ENCODE measurements around the gene TMPRSS6.
A peak's percentile ranks its signal among the peaks of the same experiment; 100 is the strongest.

TMPRSS6 gene

DNA sequence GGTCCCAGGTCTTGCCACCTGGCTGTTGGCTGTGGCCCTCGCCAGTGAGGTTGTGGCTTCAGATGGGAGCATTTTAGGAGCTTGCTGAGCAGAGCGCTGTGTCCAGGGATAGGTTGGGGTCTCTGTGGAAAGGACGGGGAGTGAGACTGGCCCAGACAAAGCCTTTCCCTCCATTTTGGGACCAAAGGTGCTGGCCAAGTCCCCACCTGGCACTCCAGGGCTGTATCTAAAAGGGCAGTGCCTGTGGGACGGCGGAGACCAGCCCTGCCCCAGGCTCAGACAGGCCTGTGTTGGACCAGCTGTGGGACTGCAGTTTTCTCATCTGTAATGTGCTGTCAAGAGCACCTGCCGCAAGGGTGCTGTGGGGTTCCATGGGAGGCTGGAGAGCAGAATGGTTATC is 62.9 kb downstream of the TMPRSS6 start:
- no peak for DNase-seq

- DNase-seq = no peak
Observed at GRCh38 chr22:37045958-37046357, 63.6 kb downstream of the TMPRSS6 start.

DNA sequence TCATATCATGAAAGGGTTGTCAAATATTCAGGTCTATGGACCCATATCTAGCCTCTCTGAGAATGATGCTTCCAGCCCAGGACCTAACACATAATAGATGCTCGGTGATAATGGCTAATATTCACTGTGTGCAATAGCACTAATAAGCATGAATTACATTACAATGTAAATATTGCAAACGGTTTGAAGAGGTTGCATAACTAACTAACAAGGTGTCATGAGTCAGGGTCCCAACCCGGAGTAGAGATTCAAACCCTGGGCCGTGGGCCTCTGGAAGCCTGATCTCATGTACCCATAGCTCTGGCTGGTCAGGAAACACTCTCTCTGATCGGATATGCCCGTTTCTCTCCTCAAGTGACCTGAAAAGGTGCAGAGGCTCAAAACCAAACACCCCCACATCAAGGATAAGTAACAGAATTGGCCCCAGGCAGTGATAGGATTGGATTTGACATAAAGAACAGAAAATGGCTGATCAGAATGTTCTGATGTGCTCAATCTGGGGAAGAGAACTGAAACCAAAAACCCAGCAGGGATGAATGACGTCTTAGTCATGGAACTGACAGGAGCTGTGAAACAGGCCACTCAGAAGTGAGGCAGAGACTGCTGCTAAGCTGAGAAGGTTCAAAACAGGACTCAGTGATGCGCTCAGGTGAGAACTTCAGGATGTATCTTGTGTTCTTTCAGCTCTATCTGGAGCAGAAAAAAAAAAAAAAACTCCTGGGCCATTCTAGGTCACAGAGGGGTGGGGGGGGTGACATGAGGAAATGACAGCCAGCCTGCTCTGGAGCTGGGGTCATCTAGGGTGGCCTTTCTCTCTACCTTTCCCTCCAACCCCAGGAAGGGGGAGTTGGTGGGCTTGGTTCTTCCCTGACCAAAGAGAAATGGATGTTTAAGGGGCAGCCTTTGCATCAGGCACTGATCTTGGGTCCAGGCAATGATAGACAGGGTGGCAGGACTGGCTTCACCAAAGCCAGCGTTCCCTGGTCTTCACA is 64.6 kb downstream of the TMPRSS6 start:
- no peak for DNase-seq

GRCh38 chr22:37043828-37044538 is 65.5 kb downstream of the TMPRSS6 start:
- DNase-seq = peak; percentile 64

- no peak for DNase-seq
Observed at GRCh38 chr22:37043209-37043827, 66.2 kb downstream of the TMPRSS6 start.

DNA sequence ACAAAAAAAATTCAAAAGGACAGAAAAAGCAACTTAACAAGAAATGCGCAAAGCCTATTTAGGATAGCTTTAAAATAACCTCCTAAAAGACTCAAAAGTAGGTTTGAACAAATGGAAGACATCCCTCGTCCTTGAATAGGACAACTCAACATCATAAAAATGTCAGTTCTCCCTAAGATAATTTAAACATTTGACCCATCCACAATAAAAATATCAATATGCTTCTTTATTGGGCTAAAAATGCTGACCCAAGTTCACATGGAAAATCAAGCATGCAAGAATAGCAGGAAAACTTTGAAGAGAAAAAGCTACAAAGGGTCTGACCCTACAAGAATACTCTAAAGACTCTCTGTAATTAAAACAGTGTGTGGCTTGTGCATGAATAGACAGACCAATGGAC is 70.0 kb downstream of the TMPRSS6 start:
- no peak for DNase-seq

DNA sequence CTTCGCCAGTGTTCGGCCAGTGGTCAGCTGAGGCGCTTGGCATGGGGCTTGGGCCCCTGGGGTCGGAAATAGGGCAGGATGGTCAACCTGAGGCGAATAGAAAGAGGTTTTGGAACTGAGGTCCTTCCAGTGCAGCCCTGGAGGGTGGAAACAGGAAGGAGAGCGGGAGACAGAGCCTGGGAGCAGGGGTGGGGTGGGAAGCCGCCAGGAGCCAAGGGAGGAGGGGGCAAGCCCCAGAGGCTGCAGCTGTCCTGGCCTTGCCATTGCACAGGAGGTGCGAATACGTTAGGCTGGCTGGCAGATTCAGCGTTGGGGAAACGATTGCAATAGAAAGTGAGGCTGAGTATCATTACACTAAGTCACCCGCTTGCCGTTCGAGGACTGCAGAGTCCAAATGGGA is 71.8 kb downstream of the TMPRSS6 start:
- peak; percentile 64 for DNase-seq

DNA sequence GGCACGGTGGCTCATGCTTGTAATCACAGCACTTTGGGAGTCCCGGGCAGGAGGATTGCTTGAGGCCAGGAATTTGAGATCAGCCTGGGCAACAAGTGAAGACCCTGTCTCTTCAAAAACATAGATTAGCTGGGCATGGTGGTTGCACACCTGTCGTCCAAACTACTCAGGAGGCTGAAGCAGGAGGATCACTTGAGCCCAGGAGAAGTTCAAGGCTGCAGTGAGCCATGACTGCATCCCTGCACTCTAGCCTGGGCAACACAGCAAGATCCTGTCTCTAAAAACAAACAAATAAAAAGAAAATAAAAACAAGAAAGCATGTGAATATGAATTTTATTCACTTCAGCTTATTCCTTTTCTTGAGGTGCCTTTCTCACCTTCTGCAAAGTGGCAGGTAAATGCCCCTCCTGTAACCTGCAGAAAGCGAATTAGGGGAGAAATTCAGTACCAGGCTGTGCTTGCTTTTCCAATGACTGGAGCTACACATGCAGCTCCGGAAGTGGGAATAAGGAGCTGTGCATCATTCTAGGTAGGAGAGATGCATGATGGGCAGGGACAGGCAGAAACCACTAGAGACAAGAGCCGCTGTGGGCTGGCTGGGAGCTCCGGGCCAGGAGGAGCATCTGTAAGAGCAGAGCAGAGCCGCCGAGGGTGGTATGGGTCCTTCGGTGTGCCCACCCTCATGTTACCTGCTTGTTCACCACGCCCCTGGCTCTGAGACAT is 72.7 kb downstream of the TMPRSS6 start:
- DNase-seq = peak; percentile 75

DNA sequence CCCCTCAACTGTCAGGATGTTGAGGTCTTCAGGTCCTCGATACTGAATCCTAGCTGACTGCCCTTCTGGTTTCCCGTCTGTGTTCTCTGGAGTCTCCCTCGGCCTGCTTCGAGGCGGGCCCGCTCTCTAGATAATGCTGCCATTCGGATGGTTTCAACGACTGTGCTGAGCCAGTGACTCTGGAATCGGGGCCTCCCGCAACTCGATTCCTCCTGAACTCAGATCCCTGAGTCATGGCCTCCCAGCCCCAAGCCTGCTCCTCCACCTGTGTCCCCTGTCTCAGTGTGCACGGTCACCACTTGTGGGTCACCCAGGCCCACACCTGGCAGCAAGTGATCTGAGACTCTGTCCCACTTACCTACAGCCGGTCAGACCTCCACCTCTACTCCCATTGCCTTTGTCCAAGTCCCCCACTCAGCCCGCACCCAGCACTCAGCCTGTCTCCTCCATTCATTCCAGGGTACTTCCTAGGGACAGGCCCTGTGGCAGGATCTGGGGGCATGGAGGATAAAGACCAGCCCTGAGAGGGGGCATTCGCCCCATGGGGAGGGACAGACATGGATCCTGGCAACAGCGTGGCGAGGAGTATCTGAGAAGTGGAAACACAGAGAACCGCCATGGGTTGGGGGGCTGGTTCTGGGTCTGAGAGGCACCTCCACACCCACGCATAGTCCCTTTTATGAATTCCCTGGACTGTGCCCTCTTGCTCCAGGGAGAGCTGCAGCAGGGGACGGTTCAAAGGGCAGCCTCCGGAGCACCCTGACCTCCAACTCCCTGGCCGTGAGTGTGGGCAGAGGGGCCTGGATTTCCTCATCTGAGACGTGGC is 75.7 kb downstream of the TMPRSS6 start:
- no peak for DNase-seq

- DNase-seq = no peak
Observed at GRCh38 chr22:37032535-37033460, 76.7 kb downstream of the TMPRSS6 start.

GRCh38 chr22:37032134-37032534 is 77.4 kb downstream of the TMPRSS6 start:
- no peak for DNase-seq

DNA sequence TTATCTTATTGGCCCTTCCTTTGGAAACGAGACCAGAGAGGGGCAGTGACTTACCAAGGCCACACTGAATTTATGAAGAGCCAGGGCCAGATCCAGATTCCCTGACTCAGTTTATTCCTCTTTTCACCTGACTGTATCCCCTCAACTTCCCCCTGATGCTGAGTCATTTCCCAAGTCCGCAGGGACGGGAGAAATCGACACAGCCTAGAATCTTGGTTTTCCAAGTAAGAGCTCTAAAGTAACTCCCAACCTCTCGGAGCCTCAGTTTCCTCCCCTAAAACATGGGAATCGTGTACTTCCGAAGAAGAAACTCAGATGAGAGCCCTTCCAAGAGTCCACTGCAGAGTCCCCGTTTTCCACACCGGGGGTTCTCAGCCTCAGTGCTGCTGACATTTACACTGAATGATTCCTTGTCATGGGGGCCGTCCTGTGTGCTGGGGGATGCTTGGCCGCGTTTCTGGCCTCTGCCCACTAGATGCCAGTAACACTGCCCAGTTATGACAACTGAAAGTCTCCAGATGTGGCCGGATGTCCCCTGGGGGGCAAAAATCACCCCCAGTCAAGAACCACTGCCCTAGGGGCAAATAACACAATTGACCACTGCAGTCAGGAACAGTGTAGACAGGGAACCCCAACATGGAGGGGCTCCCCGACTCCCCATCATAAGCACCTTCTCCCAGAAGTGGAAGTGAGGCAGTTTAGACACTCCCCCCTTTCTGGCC is 78.8 kb downstream of the TMPRSS6 start:
- no peak for DNase-seq

DNA sequence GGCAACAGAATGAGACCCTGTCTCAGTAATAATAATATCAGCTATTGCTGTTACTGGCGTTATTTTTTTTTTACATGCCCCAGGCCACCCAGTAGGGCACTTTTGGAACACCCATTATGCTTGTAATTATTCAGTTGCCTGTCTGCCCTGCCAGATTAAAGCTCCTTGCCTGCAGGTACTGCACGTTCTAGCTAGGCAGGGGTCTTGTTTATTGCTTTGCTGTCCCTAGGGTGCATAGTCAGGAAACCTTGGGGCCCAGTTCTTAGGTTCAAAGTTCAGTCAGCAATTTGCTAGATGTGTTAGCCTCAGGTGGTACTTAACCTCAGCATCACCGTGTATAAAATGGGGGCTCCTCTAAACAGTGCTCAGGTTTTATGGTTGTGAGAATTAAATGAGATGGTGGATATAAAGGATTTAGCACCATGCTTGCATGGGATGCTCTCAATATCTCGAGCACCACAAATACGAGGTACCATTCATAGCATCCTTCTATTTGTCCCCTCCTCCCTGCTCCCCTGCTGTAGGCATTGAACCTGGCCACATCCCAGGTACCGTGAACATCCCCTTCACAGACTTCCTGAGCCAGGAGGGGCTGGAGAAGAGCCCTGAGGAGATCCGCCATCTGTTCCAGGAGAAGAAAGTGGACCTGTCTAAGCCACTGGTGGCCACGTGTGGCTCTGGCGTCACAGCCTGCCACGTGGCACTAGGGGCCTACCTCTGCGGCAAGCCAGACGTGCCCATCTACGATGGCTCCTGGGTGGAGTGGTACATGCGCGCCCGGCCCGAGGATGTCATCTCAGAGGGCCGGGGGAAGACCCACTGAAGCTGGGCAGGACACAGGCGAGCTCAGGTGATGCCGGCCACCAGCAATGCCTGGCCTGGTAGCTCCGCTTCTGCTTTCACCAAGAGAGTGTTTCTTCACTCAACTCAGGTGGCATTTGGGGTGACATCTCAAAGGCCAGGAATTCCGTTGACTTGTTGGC is 80.5 kb downstream of the TMPRSS6 start:
- DNase-seq = no peak

- DNase-seq = no peak
Observed at GRCh38 chr22:37027556-37027955, 82.0 kb downstream of the TMPRSS6 start.

DNA sequence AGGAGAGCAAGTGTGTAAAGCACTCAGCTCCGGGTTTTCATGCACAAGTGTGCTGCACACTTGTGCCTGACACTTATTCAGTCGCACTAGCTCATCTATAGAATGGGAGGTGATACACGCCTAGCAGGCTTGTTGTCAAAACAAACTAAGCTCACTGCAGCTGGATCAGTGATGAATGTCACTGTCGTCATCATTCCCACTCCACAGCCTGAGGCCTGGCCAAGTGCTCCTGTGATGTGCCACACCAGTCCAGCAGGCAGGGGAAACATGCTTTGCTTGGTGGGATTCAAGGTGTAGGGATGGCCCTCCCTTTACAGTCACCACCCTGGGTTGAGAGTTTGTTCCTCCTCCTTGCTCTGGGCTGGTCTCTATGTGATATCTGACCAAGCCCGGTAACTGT is 83.2 kb downstream of the TMPRSS6 start:
- DNase-seq = peak; percentile 59

GRCh38 chr22:37025500-37026070 is 83.9 kb downstream of the TMPRSS6 start:
- DNase-seq = no peak

- no peak for DNase-seq
Observed at GRCh38 chr22:37024339-37025157, 85.0 kb downstream of the TMPRSS6 start.
